Heart left ventricle (tissue), 16 donors: ENCODE results near the gene ATL1. TPM values are rescaled to one million over a fixed set of nuclear protein-coding genes. Genes with fewer than 3 reads are reported as not detected.
"Not testable (repeated sequence)": the region's sequence is repeated elsewhere in the genome, so short reads cannot be mapped to it uniquely, and the experiment has no call there.

Source experiments
- ATAC-seq, 4 donors: fragments of 200-7000 bp; cut with Tn5 transposase; one replicate each; pipeline ENCODE4 v1.9.1; 2020 to 2022; ENCODE audit warnings: moderate library complexity in 4 of 4, mild to moderate bottlenecking in 3 of 4, moderate number of reproducible peaks in 1 of 4
- DNase-seq, 5 donors: peaks; one replicate each; pipeline ENCODE4 v3.0.0-alpha.2; 2020
- H3K27ac ChIP-seq, 12 donors: fragments of 200-600 bp; sonication (generic) in 4 of 12; one replicate each; pipeline versions ENCODE4 v1.5.0 to v1.8.0; 2016 to 2022; ENCODE audit warnings: mild to moderate bottlenecking in 2 of 12
- H3K27me3 ChIP-seq, 9 donors: fragments of 200-600 bp; sonication (generic) in 2 of 9; one replicate each; pipeline versions ENCODE4 v1.5.1 to v1.8.0; 2016 to 2022; ENCODE audit warnings: mild to moderate bottlenecking in 3 of 9
- H3K36me3 ChIP-seq, 9 donors: fragments of 200-600 bp; sonication (generic) in 2 of 9; one replicate each; pipeline versions ENCODE4 v1.5.0 to v1.8.0; 2018 to 2022; ENCODE audit warnings: mild to moderate bottlenecking in 2 of 9
- H3K4me1 ChIP-seq, 12 donors: fragments of 200-600 bp; sonication (generic) in 4 of 12; one replicate each; pipeline versions ENCODE4 v1.5.0 to v1.8.0; 2016 to 2022; ENCODE audit warnings: mild to moderate bottlenecking in 3 of 12
- H3K4me3 ChIP-seq, 12 donors: fragments of 200-600 bp; sonication (generic) in 4 of 12; one replicate each; pipeline versions ENCODE4 v1.5.0 to v1.8.0; 2017 to 2022; ENCODE audit warnings: mild to moderate bottlenecking in 9 of 12, moderate library complexity in 4 of 12
- H3K9me3 ChIP-seq, 12 donors: fragments of 200-600 bp; sonication (generic) in 4 of 12; one replicate each; pipeline versions ENCODE4 v1.5.0 to v1.8.0; 2016 to 2022; ENCODE audit warnings: mild to moderate bottlenecking in 1 of 12
- CTCF ChIP-seq, 12 donors: fragments of 200-600 bp; sonication (generic) in 4 of 12; IDR thresholded peaks; one replicate each; pipeline versions ENCODE4 v1.5.0 to v1.8.0; 2018 to 2022; ENCODE audit warnings: antibody characterized with exemption in 12 of 12, mild to moderate bottlenecking in 5 of 12
- POLR2A ChIP-seq, 2 donors: fragments of 450-650 bp; IDR thresholded peaks; one replicate each; pipeline ENCODE4 v1.6.1; 2017; ENCODE audit warnings: antibody characterized with exemption in 2 of 2, mild to moderate bottlenecking in 2 of 2, moderate library complexity in 2 of 2
- WGBS, 4 donors: extraction: QIAGEN DNeasy Blood & Tissue Kit in 2 of 4; methylation state at CpG; one replicate each; pipeline versions ENCODE4 v1.1.5 to v1.1.7; 2013 to 2018; 5-methylcytosine and 5-hydroxymethylcytosine counted together
- intact Hi-C, 10 donors: fragments of 100-400 bp; cut with DNase I; formaldehyde crosslinking; loops; one replicate each; pipeline versions ENCODE4 v1.11.1 to v1.14.2; 2022
- polyA plus RNA-seq, 2 donors: library from polyadenylated mRNA; stranded (reverse); fragments of 200-250 nt; gene quantifications; one replicate each; pipeline ENCODE4 v1.2.3, GENCODE V29; 2013
- total RNA-seq, 9 donors: library from RNA; depleted of rRNA in 2 of 9; stranded (reverse); fragments of >200 nt in 2 of 9; fragmentation: NEBNext Ultra II Directional in 3 of 9; extraction: Animal tissue kit (Norgen Biotek cat#: 25700) in 3 of 9; gene quantifications; one replicate each; pipeline versions ENCODE4 v1.1.0 to v1.2.4, GENCODE V29; 2016 to 2023
- donor health status: ischemic (EF 13 %, LVEDD 7.1; RV severe dilation, severe dysfunction).
- donor health status: healthy with polysubstance abuse.
- donor health status: DM: no; HTN: yes; CAD: no.
- donor health status: DM: no; HTN: no; CAD: no.
- donor health status: ischemic (EF 25% LVEDD 6.9; RV normal size, moderate dysfunction).
- donor health status: ischemic (EF 25% LVEDD 5.7; RV mildly dilated, moderate dysfunction).
- donor health status: healthy.
- donor health status: DM: yes; HTN: yes; CAD: no.
- donor health status: ischemic (EF 35%, LVEDD 5.7; RV mildly dilated, moderate dysfunction).
- donor health status: nonischemic (EF 11% LVEDD 7.7; RV severe dilation, severe dysfunction).
- donor health status: DM: yes; HTN: yes; CAD: no.
- donor health status: PGD.
- donor health status: ischemic (EF 29% LVEDD 5.4; RV normal size, mild dysfunction).
- donor health status: nonischemic (EF 23%, LVEDD 6.1; RV moderate dilation, normal function).

Gene ATL1
- total and polyA plus RNA-seq, 11 donors = 0.28 to 3.1 (median 0.94) TPM

- H3K9me3 ChIP-seq = no peaks in the 10 kb centered on the region
- no peak for ATAC-seq
- peaks cover 0 to 65% (median 0%) of the 10 kb centered on the region in 9 donors for H3K36me3 ChIP-seq
- H3K4me1 ChIP-seq = no peaks in the 10 kb centered on the region
- 95 to 98% (median 97%) methylated on average over 1 of the region's 1 CpG for WGBS, 4 donors
- no peak for TF ChIP-seq POLR2A (IDR thresholded peaks at IDR 0.05)
- no peak for TF ChIP-seq CTCF (IDR thresholded peaks at IDR 0.05)
- no peak overlapping the region for H3K4me3 ChIP-seq
- intact Hi-C loops = loop anchor here in 3 of 10 donors (5.0 to 10.0 kb wide), 2 partner anchors 88 to 90 kb away; no protein-coding TSS in a partner anchor
- no peaks in the 10 kb centered on the region for H3K27me3 ChIP-seq
- no peak overlapping the region for H3K27ac ChIP-seq
- no peak for DNase-seq
Measured at GRCh38 chr14:50624447-50624846, 64.5 kb downstream of the ATL1 start.

GRCh38 chr14:50624947-50625346 lies 65.0 kb downstream of the ATL1 start:
- not testable (repeated sequence) for DNase-seq, H3K4me3 ChIP-seq, H3K27ac ChIP-seq, H3K27me3 ChIP-seq, ATAC-seq, H3K9me3 ChIP-seq, H3K4me1 ChIP-seq
- H3K36me3 ChIP-seq = peaks cover 0 to 69% (median 0%) of the 10 kb centered on the region in 9 donors
- intact Hi-C loops = loop anchor here in 3 of 10 donors (5.0 to 10.0 kb wide), 2 partner anchors 87 to 90 kb away; no protein-coding TSS in a partner anchor
- WGBS, 4 donors = 95 to 98% (median 97%) methylated on average over 4 of the region's 4 CpGs

GRCh38 chr14:50631408-50631821 lies 71.5 kb downstream of the ATL1 start:
- Histone ChIP-seq H3K4me3 (no peak overlapping the region), H3K9me3 (no peaks in the 10 kb centered on the region), H3K36me3 (peaks cover 0 to 88% (median 6%) of the 10 kb centered on the region in 9 donors), H3K27me3 (no peaks in the 10 kb centered on the region), H3K4me1 (peaks cover 0 to 10% (median 0%) of the 10 kb centered on the region in 12 donors), H3K27ac (no peak overlapping the region)
- ATAC-seq (no peak), DNase-seq (no peak)
- TF ChIP-seq POLR2A (IDR thresholded peaks at IDR 0.05) (no peak), CTCF (IDR thresholded peaks at IDR 0.05) (no peak)
- intact Hi-C loops = loop anchor here in 1 of 10 donors (5.0 kb wide), 1 partner anchor 126 kb away; no protein-coding TSS in a partner anchor
- WGBS, 4 donors = 85 to 89% (median 88%) methylated on average over 4 of the region's 4 CpGs

- Histone ChIP-seq H3K36me3 (peaks cover 0 to 89% (median 11%) of the 10 kb centered on the region in 9 donors), H3K4me1 (peaks cover 0 to 10% (median 0%) of the 10 kb centered on the region in 12 donors), H3K27ac (no peak overlapping the region), H3K4me3 (no peak overlapping the region), H3K9me3 (no peaks in the 10 kb centered on the region), H3K27me3 (no peaks in the 10 kb centered on the region)
- DNase-seq (no peak), ATAC-seq (peak in 2 of 4 donors; percentile 56 to 63)
- intact Hi-C loops = loop anchor here in 1 of 10 donors (5.0 kb wide), 1 partner anchor 123 kb away; no protein-coding TSS in a partner anchor
- no peak for TF ChIP-seq POLR2A (IDR thresholded peaks at IDR 0.05)
- no peak for TF ChIP-seq CTCF (IDR thresholded peaks at IDR 0.05)
- 73 to 77% (median 76%) methylated on average over 4 of the region's 4 CpGs for WGBS, 4 donors
Measured at GRCh38 chr14:50633954-50634353, 74.0 kb downstream of the ATL1 start.

GRCh38 chr14:50635141-50635540 lies 75.2 kb downstream of the ATL1 start:
- Histone ChIP-seq H3K4me1 (peaks cover 0 to 10% (median 0%) of the 10 kb centered on the region in 12 donors), H3K4me3 (no peak overlapping the region), H3K27ac (no peak overlapping the region), H3K9me3 (no peaks in the 10 kb centered on the region), H3K36me3 (peaks cover 0 to 90% (median 20%) of the 10 kb centered on the region in 9 donors), H3K27me3 (no peaks in the 10 kb centered on the region)
- WGBS, 4 donors = 89 to 93% (median 91%) methylated on average over 2 of the region's 2 CpGs
- ATAC-seq (no peak), DNase-seq (no peak)
- TF ChIP-seq CTCF (IDR thresholded peaks at IDR 0.05) (no peak), POLR2A (IDR thresholded peaks at IDR 0.05) (no peak)
- intact Hi-C loops = no loop called here
